ENCODE results near the gene GALNT18.

DNA sequence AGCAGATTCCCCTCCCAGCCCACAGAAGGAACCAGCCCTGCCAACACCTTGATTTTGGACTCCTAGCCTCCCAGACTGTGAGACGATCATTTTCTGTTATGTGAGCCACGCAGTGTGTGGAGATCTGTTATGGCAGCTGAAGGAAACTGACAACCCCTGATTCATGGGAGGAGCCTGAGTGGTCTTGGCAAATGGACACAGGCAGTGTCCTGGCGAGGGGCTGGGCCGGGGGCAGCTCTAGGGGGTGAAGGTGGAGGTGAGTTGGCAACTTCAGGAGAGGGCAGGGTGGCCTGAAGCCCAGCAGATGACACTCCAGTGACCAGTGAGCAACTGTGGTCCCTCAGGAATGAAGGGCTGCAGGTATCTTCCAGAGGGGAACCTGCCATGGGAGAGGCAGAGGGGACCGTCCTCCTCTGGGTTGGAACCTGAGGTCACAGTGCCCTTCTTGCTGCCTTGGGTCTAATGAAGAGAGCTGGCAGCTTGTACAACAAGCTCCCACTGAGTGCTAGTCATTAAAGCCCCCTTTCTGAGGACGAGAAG is 351.5 kb downstream of the GALNT18 start:
- TF ChIP-seq, protein P1, sequence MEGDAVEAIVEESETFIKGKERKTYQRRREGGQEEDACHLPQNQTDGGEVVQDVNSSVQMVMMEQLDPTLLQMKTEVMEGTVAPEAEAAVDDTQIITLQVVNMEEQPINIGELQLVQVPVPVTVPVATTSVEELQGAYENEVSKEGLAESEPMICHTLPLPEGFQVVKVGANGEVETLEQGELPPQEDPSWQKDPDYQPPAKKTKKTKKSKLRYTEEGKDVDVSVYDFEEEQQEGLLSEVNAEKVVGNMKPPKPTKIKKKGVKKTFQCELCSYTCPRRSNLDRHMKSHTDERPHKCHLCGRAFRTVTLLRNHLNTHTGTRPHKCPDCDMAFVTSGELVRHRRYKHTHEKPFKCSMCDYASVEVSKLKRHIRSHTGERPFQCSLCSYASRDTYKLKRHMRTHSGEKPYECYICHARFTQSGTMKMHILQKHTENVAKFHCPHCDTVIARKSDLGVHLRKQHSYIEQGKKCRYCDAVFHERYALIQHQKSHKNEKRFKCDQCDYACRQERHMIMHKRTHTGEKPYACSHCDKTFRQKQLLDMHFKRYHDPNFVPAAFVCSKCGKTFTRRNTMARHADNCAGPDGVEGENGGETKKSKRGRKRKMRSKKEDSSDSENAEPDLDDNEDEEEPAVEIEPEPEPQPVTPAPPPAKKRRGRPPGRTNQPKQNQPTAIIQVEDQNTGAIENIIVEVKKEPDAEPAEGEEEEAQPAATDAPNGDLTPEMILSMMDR (IDR thresholded peaks at IDR 0.05), result no peak
- TF ChIP-seq POLR2AphosphoS5 (IDR thresholded peaks at IDR 0.05; ENCODE audit: insufficient read depth in 1 of 2, low read depth in 1 of 2) (no peak), POLR2A (IDR thresholded peaks at IDR 0.05) (no peak)
